Liver (tissue), 9 donors: Measurements from ENCODE around the gene A1CF. TPM values are rescaled to one million over a fixed set of nuclear protein-coding genes. Genes with fewer than 3 reads are reported as not detected.
"Not testable (repeated sequence)": the region's sequence is repeated elsewhere in the genome, so short reads cannot be mapped to it uniquely, and the experiment has no call there.

Experiments
- DNase-seq: peaks from one replicate; pipeline ENCODE4 v3.0.0-alpha.2; 2017; ENCODE audit warnings: low spot score
- H3K27ac ChIP-seq, 2 donors: one replicate each; pipeline ENCODE4 v1.7.0; 2013; ENCODE audit warnings: inconsistent platforms in 2 of 2, low read length in 2 of 2, control low read depth in 1 of 2, low read depth in 1 of 2, mild to moderate bottlenecking in 1 of 2
- H3K27me3 ChIP-seq, 4 donors: one replicate each; pipeline versions ENCODE4 v1.6.1 to v1.7.0; 2013; ENCODE audit warnings: low read length in 3 of 4, inconsistent platforms in 1 of 4, mild to moderate bottlenecking in 1 of 4, moderate library complexity in 1 of 4; ENCODE audit not compliant: control insufficient read depth in 4 of 4, insufficient read depth in 4 of 4
- H3K36me3 ChIP-seq, 4 donors: one replicate each; pipeline versions ENCODE4 v1.6.1 to v1.7.0; 2013; ENCODE audit warnings: low read length in 3 of 4, mild to moderate bottlenecking in 3 of 4, low read depth in 1 of 4, moderate library complexity in 1 of 4; ENCODE audit not compliant: control insufficient read depth in 4 of 4, insufficient read depth in 3 of 4
- H3K4me1 ChIP-seq, 4 donors: one replicate each; pipeline versions ENCODE4 v1.6.1 to v1.7.0; 2013; ENCODE audit warnings: low read length in 3 of 4, mild to moderate bottlenecking in 3 of 4, moderate library complexity in 1 of 4; ENCODE audit not compliant: control insufficient read depth in 4 of 4, insufficient read depth in 4 of 4
- H3K4me3 ChIP-seq, 3 donors: one replicate each; pipeline versions ENCODE4 v1.6.1 to v1.7.0; 2013; ENCODE audit warnings: low read length in 3 of 3, control low read depth in 1 of 3, low read depth in 1 of 3, mild to moderate bottlenecking in 1 of 3
- H3K9ac ChIP-seq, 2 donors: one replicate each; pipeline ENCODE4 v1.7.0; 2013; ENCODE audit warnings: low read length in 2 of 2, mild to moderate bottlenecking in 2 of 2, moderate library complexity in 2 of 2, control low read depth in 1 of 2, low read depth in 1 of 2
- H3K9me3 ChIP-seq, 4 donors: one replicate each; pipeline versions ENCODE4 v1.6.1 to v1.7.0; 2013; ENCODE audit warnings: low read length in 3 of 4; ENCODE audit not compliant: control insufficient read depth in 4 of 4
- EGR1 ChIP-seq, 2 donors: IDR thresholded peaks; 2 replicates each; pipeline ENCODE4 v1.6.1; 2016 to 2018; ENCODE audit warnings: antibody characterized with exemption in 2 of 2, low read depth in 2 of 2
- FOXA1 ChIP-seq: IDR thresholded peaks from 2 replicates; pipeline ENCODE4 v1.6.1; 2016; ENCODE audit warnings: antibody characterized with exemption
- FOXA2 ChIP-seq: IDR thresholded peaks from 2 replicates; pipeline ENCODE4 v1.6.1; 2016; ENCODE audit warnings: antibody characterized with exemption
- GABPA ChIP-seq, 2 donors: IDR thresholded peaks in 1 of 2; conservative IDR thresholded peaks in 1 of 2; 2 replicates each; pipeline ENCODE4 v1.6.1; 2016; ENCODE audit warnings: antibody characterized with exemption in 2 of 2, mild to moderate bottlenecking in 1 of 2, moderate library complexity in 1 of 2
- HNF4A ChIP-seq, 2 donors: conservative IDR thresholded peaks; 2 replicates each; pipeline ENCODE4 v1.6.1; 2016; ENCODE audit warnings: antibody characterized with exemption in 2 of 2, mild to moderate bottlenecking in 2 of 2
- JUND ChIP-seq, 2 donors: IDR thresholded peaks; 2 replicates each; pipeline ENCODE4 v1.6.1; 2016; ENCODE audit warnings: antibody characterized with exemption in 2 of 2
- NR2F2 ChIP-seq: IDR thresholded peaks from 2 replicates; pipeline ENCODE4 v1.6.1; 2016; ENCODE audit warnings: antibody characterized with exemption
- RXRA ChIP-seq, 2 donors: IDR thresholded peaks; 2 replicates each; pipeline ENCODE4 v1.6.1; 2017 to 2018; ENCODE audit warnings: antibody characterized with exemption in 2 of 2, mild to moderate bottlenecking in 1 of 2
- SP1 ChIP-seq: IDR thresholded peaks from 2 replicates; pipeline ENCODE4 v1.6.1; 2018; ENCODE audit warnings: antibody characterized with exemption, mild to moderate bottlenecking
- ZBTB33 ChIP-seq: IDR thresholded peaks from 2 replicates; pipeline ENCODE4 v1.6.1; 2016; ENCODE audit warnings: antibody characterized with exemption
- WGBS: extraction: QIAGEN DNeasy Blood & Tissue Kit; methylation state at CpG from one replicate; pipeline ENCODE4 v1.1.7; 2013; 5-methylcytosine and 5-hydroxymethylcytosine counted together
- polyA plus RNA-seq, 2 donors: library from polyadenylated mRNA; stranded (reverse) in 1 of 2; unstranded in 1 of 2; fragments of 200-250 nt in 1 of 2; fragments of >200 nt in 1 of 2; fragmentation: Nextera tagmentation in 1 of 2; extraction: Ambion mirVana in 1 of 2; gene quantifications; one replicate each; pipeline versions ENCODE4 v1.2.1 to v1.2.3, GENCODE V29; 2013 to 2015
- total RNA-seq, 2 donors: library from RNA; depleted of rRNA; stranded (reverse); fragments of >200 nt; gene quantifications; one replicate each; pipeline ENCODE4 v1.2.3, GENCODE V29; 2014
- donor health status: healthy.
- donor health status: healthy.
- donor health status: healthy.
- donor health status: healthy.
- donor health status: healthy.

Gene A1CF
- total and polyA plus RNA-seq, 4 donors: 31.8 to 198 (median 111) TPM

- TF ChIP-seq GABPA (IDR thresholded peaks at IDR 0.05 in 1 of 2, conservative IDR thresholded peaks at IDR 0.05 in 1 of 2): no peak
Observed at GRCh38 chr10:50909334-50910014, 24.0 kb upstream of the A1CF start (continued).

- no peak for DNase-seq
- 65% methylated on average over 4 of the region's 4 CpGs for WGBS
- no peaks in the 10 kb centered on the region for H3K9me3 ChIP-seq
Observed at GRCh38 chr10:50908366-50908765, 22.9 kb upstream of the A1CF start.

GRCh38 chr10:50905797-50906196 is 20.4 kb upstream of the A1CF start:
- H3K27me3 ChIP-seq, DNase-seq, H3K36me3 ChIP-seq, H3K27ac ChIP-seq, H3K4me3 ChIP-seq, H3K9me3 ChIP-seq, H3K9ac ChIP-seq, H3K4me1 ChIP-seq: not testable (repeated sequence)
- WGBS: 92% methylated on average over 15 of the region's 15 CpGs

More at GRCh38 chr10:50908366-50908765, 22.9 kb upstream of the A1CF start:
- Histone ChIP-seq H3K36me3 (no peaks in the 10 kb centered on the region), H3K27me3 (no peaks in the 10 kb centered on the region), H3K9ac (no peak overlapping the region), H3K4me3 (no peak overlapping the region), H3K4me1 (no peaks in the 10 kb centered on the region), H3K27ac (no peak overlapping the region)
- TF ChIP-seq RXRA (IDR thresholded peaks at IDR 0.05) (no peak), FOXA1 (peak; percentile 9), GABPA (IDR thresholded peaks at IDR 0.05 in 1 of 2, conservative IDR thresholded peaks at IDR 0.05 in 1 of 2) (no peak)

GRCh38 chr10:50896721-50897120 is 11.3 kb upstream of the A1CF start:
- DNase-seq: no peak
- Histone ChIP-seq H3K27me3 (no peaks in the 10 kb centered on the region), H3K4me1 (peaks cover 0 to 17% (median 10%) of the 10 kb centered on the region in 4 donors), H3K9me3 (no peaks in the 10 kb centered on the region), H3K27ac (no peak overlapping the region), H3K9ac (no peak overlapping the region), H3K4me3 (no peak overlapping the region), H3K36me3 (no peaks in the 10 kb centered on the region)
- TF ChIP-seq JUND (IDR thresholded peaks at IDR 0.05) (no peak), ZBTB33 (no peak), NR2F2 (no peak), SP1 (no peak), FOXA2 (no peak), FOXA1 (no peak), EGR1 (IDR thresholded peaks at IDR 0.05; ENCODE audit: low read depth in 2 of 2) (no peak), RXRA (IDR thresholded peaks at IDR 0.05) (no peak), HNF4A (conservative IDR thresholded peaks at IDR 0.05) (no peak)

- Histone ChIP-seq H3K4me3 (no peak overlapping the region), H3K4me1 (peaks cover 0 to 20% (median 13%) of the 10 kb centered on the region in 4 donors), H3K27ac (no peak overlapping the region), H3K27me3 (no peaks in the 10 kb centered on the region), H3K9me3 (no peaks in the 10 kb centered on the region), H3K9ac (no peak overlapping the region), H3K36me3 (no peaks in the 10 kb centered on the region)
- TF ChIP-seq NR2F2: no peak
- DNase-seq: no peak
Observed at GRCh38 chr10:50894312-50894711, 8.9 kb upstream of the A1CF start.
